Fibroblast of mammary gland (primary cell): ENCODE measurements around the gene PARK7.

Experiments
- DNase-seq: peaks from one replicate; pipeline ENCODE4 v3.0.0-alpha.2; 2010; ENCODE audit warnings: low read depth
- H3K4me3 ChIP-seq: 2 replicates; pipeline ENCODE4 v1.5.1; 2011; ENCODE audit warnings: low read depth, mild to moderate bottlenecking, low read length, moderate library complexity; ENCODE audit not compliant: control insufficient read depth
- TF ChIP-seq, protein P1 (sequence below): conservative IDR thresholded peaks from 2 replicates; pipeline ENCODE4 v1.5.1; 2011; ENCODE audit warnings: low read depth, low read length, inconsistent platforms; ENCODE audit not compliant: control insufficient read depth, insufficient read depth

PARK7 gene

DNA sequence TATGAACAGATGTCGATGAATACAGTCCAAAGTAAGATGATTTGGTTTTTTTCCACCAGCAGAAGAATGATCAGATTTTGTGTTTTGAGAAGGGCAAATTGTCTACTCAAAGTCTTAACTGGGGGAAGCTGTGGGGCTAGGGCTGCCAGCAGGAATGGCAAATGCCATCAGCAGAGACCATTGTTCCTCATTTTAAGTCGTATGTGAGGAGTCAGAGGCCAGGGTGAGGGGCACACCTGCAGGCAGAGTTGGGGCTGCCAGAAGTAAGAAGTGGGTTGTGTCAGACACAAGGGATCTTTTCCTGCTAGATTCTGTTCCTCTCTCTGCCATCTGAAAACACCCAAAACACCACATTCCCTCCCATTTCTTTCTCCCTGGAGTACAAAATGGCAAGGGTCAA lies 8.7 kb downstream of the PARK7 start:
- H3K4me3 ChIP-seq, result no peak overlapping the region
- no peak for DNase-seq
- TF ChIP-seq, protein P1, sequence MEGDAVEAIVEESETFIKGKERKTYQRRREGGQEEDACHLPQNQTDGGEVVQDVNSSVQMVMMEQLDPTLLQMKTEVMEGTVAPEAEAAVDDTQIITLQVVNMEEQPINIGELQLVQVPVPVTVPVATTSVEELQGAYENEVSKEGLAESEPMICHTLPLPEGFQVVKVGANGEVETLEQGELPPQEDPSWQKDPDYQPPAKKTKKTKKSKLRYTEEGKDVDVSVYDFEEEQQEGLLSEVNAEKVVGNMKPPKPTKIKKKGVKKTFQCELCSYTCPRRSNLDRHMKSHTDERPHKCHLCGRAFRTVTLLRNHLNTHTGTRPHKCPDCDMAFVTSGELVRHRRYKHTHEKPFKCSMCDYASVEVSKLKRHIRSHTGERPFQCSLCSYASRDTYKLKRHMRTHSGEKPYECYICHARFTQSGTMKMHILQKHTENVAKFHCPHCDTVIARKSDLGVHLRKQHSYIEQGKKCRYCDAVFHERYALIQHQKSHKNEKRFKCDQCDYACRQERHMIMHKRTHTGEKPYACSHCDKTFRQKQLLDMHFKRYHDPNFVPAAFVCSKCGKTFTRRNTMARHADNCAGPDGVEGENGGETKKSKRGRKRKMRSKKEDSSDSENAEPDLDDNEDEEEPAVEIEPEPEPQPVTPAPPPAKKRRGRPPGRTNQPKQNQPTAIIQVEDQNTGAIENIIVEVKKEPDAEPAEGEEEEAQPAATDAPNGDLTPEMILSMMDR, result no peak

DNA sequence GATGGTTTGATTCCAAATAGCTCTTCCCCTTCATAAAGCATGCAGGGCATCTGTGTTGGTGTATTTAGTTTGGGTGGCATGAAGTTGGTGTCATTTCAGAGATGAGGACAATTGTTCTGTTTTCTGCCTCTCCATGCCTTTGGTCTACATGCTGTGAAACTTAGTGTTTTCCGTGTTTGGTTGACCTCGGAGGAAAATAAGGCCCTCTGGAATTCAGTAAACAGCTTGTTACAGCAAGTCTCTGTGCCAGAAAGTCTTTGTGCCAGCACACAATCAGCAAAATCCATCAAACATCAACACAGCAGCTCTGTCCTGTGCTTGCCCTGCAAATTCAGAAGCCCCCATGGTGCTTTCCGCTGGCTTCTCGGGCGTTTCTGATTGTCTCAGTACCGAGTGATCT lies 9.5 kb downstream of the PARK7 start:
- H3K4me3 ChIP-seq, result no peak overlapping the region
- TF ChIP-seq, protein P1, result no peak
- no peak for DNase-seq

DNA sequence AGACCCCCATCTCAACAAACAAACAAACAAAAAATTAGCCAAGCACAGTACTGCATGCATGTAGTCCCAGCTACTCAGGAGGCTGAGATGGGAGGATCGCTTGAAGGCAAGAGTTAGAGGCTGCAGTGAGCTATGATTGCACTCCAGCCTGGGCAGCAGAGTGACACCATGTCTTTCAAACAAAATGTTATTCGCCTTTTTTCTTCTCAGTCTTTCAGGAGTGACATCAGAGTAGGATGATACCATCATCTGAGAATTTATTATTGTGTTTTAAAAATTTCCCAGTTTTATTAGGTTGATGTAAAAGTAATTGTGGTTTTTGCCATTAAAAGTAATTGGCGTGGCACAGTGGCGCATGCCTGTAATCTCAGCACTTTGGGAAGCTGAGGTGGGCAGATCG lies 10.8 kb downstream of the PARK7 start:
- TF ChIP-seq, protein P1, result no peak
- no peak overlapping the region for H3K4me3 ChIP-seq
- no peak for DNase-seq

DNA sequence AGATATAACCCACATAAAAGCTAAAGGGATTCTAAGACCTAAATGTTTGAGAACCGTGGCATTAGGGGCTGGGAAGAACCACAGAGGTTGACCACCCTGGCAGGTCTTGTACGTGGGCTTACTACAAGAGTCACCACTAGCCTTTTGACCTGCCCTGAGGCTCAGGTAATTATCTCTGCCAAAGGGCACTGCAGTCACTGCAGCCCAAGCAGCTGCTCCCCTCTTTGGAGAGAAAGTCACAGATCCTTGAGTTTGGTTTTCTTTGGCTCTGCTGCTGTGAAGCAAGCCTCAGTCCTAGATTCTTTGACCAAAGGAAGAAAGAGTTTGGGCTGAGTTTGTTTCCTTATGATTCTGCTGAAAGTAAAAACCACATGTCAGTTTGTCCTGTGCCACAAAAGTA lies 11.6 kb downstream of the PARK7 start:
- H3K4me3 ChIP-seq, result no peak overlapping the region

DNA sequence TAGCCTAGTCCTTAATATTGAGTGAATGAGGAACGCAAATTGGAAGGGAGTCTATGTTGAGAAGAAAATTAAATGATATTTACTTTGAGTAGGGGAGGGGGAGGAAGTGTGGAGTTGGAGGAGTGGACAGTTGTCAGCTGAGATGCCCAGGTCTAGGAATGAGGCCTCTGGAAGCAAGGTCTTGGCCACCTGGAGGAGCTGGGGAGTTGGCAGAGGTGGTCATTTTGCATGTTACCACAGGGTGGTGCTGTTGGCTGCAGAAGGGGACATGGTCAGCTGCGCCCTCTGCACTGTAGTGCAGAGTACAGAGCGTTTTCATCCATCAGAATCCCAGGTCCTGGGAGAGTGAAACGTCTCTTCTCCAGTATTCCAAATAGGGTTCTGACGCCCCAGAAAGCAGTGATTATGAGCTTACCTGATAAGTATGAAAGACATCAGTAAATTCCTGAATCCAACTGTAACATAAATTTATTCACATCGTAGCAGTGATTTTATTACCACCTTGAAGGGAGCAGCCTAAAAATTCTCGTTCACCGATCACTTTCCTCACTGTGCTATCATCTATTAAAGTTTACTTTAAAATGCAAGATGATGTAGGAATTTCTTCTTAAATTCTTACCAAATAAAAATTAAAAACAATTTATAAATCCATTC lies 13.8 kb downstream of the PARK7 start:
- no peak overlapping the region for H3K4me3 ChIP-seq
- DNase-seq, result peak; percentile 78
- TF ChIP-seq, protein P1, result peak; percentile 98

More for the DNA sequence above, 11.6 kb downstream of the PARK7 start:
- no peak for DNase-seq
- TF ChIP-seq, protein P1, result no peak

DNA sequence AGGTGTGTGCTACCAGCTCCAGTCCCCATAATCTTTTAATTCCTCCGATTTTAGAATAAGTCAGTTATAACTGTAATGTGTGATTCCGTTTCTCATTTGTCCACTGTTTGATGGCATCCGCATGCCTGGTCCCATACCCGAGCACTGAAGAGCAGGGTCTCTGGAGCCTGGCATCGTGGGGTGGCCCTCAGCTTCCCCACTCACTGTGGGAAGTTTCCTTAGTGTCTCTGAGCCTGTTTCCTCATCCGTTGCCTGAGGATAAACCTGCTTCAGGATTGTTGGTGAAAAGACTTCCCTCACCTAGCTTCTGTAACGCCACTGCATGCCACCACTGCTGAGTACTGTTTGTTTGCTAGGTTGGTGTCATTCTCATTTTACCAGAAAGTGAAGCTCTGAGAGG lies 19.5 kb downstream of the PARK7 start:
- TF ChIP-seq, protein P1, result no peak
- no peak for DNase-seq
- H3K4me3 ChIP-seq, result no peak overlapping the region
